Measurements from ENCODE around the gene ADPRHL1.

- TF ChIP-seq POLR2A (IDR thresholded peaks at IDR 0.05; ENCODE audit: extremely low read depth, insufficient read length) (no peak), CTCF (IDR thresholded peaks at IDR 0.05; ENCODE audit: low read depth, low read length) (no peak)
Observed at GRCh38 chr13:113471844-113472243, 18.6 kb upstream of the ADPRHL1 start.

All from NB4 (cell line).